Measurements from ENCODE around the gene ADAMTS5.

GRCh38 chr21:26920055-26920454 lies 46.8 kb downstream of the ADAMTS5 start:
- no peak for TF ChIP-seq POLR2A (IDR thresholded peaks at IDR 0.05)
- no peak for TF ChIP-seq CTCF (IDR thresholded peaks at IDR 0.05)

All from Peyer's patch (tissue), 4 donors.